SK-N-DZ (cell line): ENCODE data around the gene BUB1B.
"Not testable (repeated sequence)": the region's sequence is repeated elsewhere in the genome, so short reads cannot be mapped to it uniquely, and the experiment has no call there.

Experiments
- DNase-seq: peaks from one replicate; pipeline ENCODE4 v3.0.0-alpha.2; 2015; ENCODE audit warnings: low spot score

The BUB1B gene

DNA sequence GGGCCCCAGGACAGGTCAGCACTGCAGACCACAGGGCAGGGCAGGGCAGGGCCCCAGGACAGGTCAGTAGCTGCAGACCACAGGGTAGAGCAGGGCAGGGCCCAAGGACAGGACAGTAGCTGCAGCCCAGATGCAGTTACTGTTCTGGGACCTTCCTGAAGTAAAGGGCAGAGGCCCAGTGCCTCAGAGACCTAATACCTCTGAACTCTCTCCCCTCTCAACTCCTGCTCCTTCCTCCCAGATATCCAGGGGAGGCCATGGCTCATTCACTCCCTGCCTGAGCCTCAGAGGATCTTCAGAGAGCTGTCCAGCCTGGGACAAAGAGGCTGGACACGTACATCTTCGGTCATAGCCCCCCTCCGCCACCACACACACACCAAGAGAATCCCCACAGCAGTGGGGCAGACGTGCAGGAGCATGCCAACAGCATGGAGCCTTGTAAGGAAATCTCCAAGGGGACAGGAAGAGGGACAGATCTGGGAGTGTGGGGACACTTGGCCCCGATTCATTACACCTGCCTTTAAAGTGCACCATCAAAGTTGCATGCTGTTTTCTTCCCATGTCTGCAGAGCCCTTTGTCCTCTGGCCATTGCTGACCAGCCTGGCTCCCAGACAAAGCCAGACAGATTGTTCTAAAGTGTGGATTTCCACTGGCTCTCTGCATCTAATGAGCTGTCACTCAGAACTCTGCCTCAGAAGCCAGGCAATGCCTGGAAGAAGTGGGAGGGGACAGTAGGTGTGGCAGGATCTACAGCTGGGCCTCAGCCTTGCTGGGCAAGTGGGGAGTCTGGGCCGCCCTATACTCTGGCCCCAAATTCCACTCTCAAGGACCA lies 24.2 kb upstream of the BUB1B start:
- no peak for DNase-seq

DNA sequence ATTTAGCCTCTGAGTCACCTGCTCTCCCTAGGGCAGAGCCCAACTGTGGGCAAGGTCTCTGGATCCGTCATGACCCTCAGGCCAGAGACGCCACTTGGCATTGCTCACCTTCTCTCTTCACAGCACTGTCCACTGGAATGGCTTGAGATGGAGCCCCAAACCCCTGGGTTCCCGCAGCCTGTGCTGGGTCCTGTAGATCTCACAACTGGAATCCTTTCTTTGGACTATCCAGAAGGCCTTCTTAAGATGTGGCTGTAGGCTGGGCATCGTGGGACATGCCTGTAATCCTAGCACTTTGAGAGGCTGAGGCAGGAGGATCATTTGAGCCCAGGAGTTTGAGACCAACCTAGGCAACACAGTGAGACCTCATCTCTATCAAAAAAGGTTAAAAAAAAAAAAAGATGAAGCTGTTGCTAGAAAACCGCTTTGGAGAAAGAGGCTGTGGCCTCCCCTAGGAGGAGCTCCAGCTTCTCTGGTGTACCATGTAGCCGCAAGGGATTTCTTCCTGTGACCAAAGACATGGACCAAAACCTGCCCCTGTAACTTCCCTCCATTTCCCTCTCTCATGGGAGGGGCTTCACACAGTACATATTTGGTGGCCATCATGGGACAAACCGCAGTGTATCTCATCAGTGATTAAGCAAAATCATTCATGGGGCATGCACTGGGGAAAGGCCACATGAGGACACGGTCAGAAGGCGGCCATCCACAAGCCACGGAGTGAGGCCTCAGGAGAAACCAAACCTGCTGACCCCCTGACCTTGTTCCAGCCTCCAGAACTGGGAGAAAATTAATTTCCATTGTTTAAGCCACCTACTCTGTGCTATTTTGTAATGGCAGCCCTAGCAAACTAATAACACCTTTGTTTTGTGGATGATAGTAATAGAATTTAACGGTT lies 23.3 kb upstream of the BUB1B start:
- no peak for DNase-seq

DNA sequence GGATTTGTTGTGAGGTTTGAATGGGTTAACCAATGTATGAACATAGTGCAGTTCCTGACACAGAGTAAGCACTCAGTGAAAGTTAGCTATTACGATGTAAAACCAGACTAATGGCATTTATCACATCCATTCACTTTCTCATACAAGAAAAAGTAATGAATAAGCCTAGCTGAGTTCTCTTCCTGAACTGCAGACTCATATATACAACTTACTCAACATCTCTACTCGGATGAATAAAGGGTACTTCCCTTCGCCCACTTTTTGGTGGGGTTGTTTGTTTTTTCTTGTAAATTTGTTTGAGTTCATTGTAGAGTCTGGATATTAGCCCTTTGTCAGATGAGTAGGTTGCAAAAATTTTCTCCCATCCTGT lies 22.7 kb upstream of the BUB1B start:
- not testable (repeated sequence) for DNase-seq

DNA sequence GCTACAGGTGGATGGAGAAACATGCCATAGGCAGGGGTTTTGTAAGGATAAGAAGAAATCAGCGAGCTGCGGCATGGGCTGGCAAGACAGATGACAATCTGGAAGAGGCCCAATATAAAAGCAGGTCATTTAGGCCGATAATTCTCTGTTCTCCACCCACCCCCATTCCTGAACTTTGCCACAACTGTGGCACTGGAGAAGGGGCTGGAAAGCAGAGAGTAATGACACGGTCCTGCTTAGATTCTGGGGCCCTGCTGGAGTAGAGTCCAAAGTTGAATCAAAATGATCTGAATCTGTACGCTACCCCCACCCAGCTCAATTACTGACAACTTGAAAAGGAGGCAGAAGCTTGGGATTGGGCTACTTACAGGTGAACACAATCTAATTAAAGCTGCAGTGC lies 18.4 kb upstream of the BUB1B start:
- DNase-seq = no peak

DNA sequence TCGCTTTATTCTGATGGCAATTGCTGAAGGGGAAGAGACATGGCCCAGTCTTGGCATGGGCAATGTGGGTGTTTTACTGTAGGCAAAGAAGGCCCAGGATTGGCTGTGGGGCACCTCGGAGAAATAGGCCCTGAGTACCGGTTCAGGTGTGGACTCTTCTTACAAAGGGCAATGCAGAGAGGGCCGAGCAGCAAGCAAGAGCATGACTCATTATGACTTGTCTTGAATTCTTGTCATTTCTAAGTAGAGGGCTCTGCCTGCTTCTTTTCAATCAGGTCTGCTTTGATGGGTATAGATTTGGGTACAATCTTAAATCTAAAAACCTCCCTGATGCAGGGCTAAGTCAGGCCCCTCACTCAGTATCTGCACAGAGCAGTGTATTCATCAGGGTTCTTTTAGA lies 14.8 kb upstream of the BUB1B start:
- DNase-seq = no peak

DNA sequence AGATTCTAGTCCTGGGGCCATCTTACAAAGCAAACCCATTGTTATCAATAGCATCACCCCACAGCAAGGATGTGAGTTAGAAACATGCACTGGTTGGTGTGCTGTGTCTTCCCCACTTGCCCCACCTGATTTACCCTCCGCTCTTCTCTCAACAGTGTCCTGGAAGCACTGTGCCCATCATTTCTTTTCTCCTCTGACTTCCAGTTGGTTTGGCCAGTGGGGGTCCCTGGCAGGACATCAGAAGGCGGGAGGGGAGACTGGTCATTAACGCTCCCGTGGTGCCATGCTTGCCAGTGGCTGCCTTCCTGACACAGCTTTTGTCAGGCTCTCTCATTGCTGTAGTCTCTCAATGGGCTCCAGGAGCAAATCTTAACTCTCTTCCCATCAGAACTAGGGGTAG lies 11.5 kb upstream of the BUB1B start:
- DNase-seq = no peak

DNA sequence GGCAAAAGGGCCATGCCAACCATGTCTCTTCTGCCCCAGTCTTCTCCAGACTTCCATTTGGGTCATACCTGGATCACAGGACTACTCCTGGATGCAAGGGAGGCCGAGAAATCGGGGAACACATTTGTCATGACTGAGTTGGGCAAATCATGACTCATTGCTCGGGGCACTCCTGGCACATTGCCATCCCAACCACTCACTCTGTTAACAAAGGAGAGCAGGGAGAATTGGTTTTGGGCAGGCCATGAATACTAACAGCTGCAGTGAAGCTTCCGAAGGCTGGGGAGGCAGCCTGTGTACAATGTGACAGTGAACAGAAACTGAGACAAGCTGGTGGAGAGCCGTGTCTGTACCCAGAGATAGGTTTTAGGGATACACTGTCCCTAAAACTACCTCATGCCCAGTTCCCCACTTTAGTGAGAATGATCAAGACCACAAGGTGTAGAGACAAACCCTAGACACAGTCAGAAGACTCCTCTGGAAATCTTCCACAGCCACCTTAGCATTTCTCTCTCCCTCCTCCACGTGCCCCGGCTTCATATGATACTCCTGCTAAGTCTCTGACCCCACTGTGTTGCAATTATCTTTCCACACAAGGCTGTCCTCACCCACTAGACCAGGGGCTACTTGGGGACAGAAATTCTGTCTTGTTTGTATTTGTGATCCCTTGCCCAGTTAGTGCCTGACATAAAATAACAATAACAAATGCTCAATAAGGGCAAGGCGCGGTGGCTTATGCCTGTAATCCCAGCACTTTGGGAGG lies 10.5 kb upstream of the BUB1B start:
- no peak for DNase-seq

DNA sequence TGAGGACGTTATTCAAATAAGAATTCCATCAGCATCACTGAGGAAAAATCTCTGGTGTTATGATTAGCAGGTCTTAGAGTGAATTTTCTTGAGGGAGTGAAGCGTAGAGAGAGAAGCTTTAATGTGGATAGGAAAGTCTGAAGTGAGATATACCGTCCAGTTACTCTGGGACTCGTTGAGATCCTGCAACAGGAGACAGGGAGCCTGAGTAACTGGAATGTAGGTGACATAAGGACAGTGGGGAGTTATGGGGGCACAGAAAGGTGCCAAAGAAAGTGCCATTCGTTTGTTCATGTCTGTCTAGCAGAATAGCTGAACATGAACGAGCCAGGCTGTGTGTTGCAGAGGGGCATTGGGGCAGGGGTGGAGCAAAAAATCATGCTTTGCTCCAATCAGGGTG lies 9.4 kb upstream of the BUB1B start:
- DNase-seq = no peak

DNA sequence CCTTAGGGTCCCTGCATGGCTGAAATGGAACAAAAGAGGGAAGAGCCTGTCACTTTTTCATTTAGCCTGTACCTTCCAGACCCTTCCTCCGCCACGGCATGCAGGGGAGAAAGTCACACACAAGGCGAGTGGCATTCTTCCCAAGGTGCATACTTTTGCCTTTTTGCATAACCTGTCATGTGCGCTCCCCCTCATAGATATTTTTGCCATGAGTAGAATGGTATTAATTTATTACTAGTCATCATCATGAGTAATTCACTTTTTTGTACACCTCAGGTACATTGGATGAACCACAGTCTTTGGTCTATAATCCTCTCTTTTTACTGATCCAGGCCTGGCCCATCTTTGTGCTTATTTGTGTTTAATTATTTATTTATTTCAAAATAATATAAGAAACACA lies 8.9 kb upstream of the BUB1B start:
- DNase-seq = no peak

DNA sequence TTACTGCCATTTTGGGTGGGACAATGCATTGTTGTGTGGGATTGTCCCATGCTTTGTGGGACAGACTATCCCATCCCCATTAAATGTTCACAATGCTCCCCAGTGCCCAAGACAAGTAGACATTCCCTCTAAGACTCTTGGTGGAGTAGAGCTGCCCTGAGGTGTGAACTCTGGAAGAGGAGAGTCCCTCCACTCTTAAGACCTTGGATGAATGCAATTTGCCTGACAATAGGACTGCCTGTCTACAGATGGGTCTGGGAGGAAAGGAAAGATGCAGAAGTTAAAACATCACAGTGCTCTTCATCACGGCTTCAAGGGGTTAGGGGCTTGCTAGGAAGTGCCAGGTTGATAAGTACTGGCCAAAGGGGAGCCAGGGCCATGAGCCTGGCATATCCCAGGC lies 6.0 kb upstream of the BUB1B start:
- not testable (repeated sequence) for DNase-seq

DNA sequence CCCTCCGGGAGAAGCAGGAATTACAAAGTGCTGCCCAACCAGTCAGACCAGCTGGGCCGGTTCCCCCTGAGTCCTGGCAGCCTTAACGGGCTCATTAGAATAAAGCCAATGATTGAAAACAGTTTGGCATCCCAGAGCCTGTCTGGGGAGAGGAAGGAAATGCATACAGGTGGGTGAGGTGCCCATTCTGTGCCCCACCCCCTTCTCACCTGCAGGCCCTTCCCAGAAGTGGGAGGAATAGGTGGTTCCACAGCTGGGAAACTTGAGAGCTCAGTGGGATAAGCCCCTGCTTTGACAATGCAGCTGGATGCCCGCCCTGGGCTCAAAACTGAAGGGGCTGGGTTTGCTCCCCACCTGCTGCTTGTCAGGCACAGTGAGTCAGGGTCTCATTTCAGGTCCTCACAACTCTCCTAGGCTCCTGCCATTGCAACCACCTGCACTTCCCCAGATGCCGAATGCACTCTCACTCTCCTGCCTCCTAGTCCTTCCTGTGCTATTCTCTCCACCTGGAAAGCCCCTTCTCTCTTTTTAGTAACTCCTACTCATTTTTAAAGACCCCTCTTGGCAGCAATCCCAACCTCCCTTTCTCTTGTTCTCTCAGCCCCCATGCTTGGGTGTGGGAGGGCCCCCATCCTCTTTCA lies 5.5 kb upstream of the BUB1B start:
- DNase-seq = no peak

DNA sequence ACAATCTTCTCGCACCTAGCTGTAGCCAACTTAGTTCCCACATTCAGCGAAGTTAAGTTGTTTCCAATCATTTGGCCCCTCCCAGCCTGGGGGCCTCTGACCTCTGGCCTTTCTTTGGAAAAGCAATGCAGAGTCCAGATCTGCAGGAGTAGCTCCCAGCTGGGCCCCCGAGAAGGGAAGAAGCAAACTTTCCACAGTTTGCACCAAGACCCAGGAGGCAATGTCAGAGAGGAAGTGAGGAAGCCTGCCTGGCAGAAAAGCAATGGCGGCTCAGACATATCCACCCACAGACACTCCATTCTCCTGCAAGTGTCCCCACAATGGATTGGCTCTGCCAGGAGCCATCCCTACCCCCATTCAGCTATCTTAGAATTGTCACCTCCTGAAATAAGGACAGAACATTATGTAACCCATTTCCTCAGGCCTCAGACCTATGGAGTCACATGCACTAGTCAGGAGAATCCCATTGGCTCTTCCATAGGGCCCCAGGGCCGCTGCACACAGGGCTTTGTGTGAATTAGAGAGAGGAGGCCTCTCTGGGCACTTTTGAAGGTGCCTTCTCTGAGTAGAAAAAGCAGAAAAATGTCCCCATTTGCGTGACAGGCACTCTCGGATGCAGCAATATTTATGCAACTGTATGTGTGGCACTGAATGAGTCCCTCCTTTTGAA lies 3.0 kb upstream of the BUB1B start:
- DNase-seq = no peak

DNA sequence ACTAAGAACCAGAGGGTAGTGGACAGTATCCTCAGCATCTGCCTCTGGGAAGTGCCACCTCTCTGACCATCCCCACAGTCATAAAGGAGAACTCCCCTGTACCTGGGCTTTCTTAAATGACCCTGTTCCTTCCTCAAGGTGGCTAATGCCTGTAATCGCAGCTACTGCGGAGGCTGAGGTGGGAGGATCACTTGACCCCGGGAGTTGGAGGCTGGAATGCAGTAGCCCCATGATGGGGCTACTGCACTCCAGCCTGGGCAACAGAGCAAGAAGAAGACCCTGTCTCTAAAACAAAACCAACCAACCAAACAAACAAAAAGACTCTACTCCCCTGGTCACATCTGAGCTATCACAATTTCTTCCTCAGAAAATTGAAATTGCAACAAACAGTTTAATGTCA lies 848 bp upstream of the BUB1B start:
- DNase-seq = no peak

DNA sequence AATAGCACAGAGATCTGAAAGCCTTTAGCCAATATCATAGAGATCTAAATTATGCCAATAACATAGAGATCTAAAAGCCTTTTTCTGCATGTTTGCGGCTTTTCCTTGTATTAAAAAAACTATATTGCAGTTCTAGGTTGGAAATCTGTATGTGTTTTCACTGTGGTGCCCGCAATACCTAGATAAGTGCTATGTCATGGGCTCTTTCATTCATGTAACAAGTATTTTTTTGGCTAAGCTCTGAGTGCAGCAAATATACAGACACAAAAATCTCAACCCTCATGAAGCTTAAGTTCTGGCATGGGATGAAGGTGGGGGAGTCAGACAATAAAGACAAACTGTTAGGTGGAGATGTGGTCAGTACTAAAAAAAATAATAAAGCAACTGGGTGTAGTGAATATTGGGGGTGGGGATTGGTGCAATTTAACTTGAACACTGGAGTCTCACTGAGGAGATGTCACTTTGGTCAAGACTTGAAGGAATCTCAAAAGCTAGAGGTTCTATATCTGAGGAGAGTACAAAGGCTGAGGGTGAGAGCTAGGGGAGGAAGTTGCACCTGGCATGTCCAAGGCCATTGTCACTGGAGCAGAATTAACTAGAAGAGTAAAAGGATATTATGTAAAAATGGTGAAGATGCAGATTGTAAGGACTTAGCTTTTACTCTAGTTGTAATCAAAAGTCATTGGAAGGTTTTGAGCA lies 973 bp downstream of the BUB1B start:
- DNase-seq = no peak

DNA sequence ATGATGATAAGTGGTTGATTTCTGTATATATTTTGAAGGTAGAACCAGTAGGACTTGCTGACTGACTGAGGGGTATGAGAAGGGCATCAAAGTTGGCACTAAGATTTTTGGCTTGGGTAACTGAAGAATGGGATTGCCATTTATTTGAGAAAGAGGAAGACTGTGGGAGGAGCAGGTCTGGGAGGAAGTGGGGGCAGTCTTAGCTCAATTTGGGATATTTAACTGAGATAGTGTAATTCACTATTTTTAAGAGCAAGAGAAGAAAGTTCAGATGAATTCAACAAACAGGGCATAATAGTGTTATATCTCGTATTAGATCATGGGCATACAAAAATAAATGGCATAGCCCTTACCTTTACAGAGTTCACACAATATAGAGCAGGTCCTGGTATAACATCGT lies 1.7 kb downstream of the BUB1B start:
- DNase-seq = no peak

DNA sequence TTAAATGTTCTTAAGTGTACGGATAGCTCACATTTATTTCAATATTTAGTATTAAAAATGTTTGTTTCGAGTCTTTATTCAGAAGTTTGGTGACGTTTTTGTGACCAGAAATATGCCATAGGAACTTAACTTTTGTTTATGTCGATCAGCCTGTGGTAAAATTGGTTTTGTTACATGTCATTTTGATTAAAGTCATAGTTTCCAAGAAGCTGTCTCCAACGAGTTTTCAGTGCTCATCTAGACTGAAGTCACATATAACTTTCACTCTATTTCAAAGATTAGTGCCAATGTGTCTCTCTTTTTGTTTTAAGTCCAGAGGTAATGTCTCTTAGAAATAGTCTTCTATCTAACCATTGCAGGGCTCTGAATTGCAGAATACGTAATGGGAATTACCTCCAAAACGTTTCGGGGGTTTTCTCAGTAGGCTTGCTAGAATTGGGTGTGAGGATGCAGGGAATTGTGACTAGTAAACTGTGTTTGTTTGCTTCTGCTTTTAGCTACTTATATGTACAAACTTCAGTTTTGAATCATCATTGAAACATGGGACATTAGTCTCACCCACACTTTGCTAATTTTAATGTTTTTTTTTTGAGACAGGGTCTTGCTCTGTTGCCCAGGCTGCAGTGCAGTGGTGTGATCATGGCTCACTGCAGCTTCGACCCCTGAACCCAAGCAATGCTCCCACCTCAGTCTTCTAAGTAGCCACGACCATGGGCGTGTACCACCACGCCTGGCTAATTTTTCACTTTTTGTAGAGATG lies 3.0 kb downstream of the BUB1B start:
- DNase-seq = no peak

DNA sequence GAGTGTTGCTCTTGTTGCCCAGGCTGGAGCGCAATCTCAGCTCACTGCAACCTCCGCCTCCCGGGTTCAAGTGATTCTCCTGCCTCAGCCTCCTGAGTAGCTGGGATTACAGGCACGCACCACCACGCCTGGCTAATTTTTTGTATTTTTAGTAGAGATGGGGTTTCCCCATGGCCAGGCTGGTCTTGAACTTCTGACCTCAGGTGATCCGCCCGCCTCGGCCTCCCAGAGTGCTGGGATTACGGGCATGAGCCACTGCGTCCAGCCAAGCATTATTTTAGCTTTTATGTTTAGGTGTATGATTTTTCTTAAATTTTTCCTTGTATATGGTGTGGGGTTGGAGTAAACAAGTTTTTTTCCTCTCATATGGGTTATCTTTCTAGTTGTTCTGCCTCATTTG lies 6.5 kb downstream of the BUB1B start:
- DNase-seq = not testable (repeated sequence)

DNA sequence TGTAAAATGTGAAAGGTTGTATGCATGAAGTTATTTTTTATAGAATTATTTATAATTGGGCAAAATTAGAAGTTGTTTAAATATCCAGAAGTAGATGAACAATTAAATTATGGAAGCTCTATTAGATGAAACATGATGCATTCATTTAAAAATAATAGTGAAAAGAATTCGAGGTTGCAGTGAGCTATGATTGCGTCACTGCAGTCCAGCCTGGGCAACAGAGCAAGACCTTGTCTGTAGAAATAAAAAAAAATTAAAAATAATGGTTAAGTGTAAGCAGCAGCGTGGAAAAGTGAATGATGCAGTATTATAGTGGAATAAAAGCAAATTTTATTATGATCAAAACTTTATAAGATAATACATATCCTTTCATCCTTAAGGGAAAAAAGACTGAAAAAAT lies 14.3 kb downstream of the BUB1B start:
- no peak for DNase-seq

DNA sequence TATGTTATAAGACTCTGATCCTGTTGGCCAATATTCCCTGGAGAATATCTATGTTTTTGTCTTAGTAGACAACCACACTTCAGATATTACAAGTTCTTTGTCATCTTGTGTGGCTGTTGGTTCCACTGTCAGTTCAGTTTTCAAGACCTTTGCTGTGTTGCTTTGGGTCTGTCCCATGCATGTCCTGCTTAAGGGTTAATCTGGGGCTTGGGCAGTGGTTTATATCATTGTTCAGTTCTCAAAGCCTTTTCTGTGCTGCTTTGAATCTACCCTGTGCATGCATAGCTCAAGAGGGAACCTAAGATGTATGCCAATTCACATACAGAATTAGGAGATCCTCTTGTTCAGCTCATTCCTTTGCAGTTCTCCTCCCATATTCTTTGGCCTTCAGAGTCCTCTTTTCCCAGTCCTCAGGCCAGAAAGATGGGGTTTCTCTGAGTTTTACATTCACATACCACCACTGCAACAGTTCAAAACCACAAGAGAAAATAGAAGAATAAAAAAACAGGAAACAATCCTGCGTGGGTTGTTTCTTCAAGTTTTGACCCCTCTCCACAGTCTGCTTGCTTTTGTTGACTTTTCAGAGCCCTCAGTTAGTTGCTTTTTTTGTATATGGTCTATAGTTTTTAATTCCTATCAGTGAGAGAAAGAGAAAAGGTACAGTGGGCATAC lies 21.6 kb downstream of the BUB1B start:
- no peak for DNase-seq
